Nephron progenitor cell (in vitro differentiated cells): ENCODE measurements around the gene TMEM218.

Experiments used
- DNase-seq: peaks from one replicate; pipeline ENCODE4 v3.0.0; 2021
- H3K27ac Mint-ChIP-seq: 2 replicates; pipeline ENCODE4 v1.8.0; 2021; ENCODE audit warnings: mild to moderate bottlenecking, moderate library complexity, mixed read lengths
- H3K27me3 Mint-ChIP-seq: 2 replicates; pipeline ENCODE4 v1.8.0; 2021; ENCODE audit warnings: mild to moderate bottlenecking, low read depth, mixed read lengths; ENCODE audit not compliant: poor library complexity
- H3K36me3 Mint-ChIP-seq: 2 replicates; pipeline ENCODE4 v1.8.0; 2021; ENCODE audit warnings: low read depth, mixed read lengths
- H3K4me1 Mint-ChIP-seq: 2 replicates; pipeline ENCODE4 v1.8.0; 2021; ENCODE audit warnings: mixed read lengths
- H3K4me3 Mint-ChIP-seq: 2 replicates; pipeline ENCODE4 v1.8.0; 2021; ENCODE audit warnings: mild to moderate bottlenecking, moderate library complexity, mixed read lengths
- H3K9me3 Mint-ChIP-seq: 2 replicates; pipeline ENCODE4 v1.8.0; 2021; ENCODE audit warnings: mild to moderate bottlenecking, moderate library complexity, mixed read lengths
- CTCF ChIP-seq: fragments of 200-600 bp; sonication (generic); IDR thresholded peaks from 2 replicates; pipeline ENCODE4 v1.5.0; 2021; ENCODE audit warnings: antibody characterized with exemption

Gene TMEM218

GRCh38 chr11:125074511-125075241, 36.8 kb downstream of the TMEM218 start:
- no peaks in the 10 kb centered on the region for H3K9me3 Mint-ChIP-seq
- no peak for DNase-seq
- no peak overlapping the region for H3K27ac Mint-ChIP-seq
- peaks cover 14% of the 10 kb centered on the region for H3K27me3 Mint-ChIP-seq
- peaks cover 38% of the 10 kb centered on the region for H3K4me1 Mint-ChIP-seq
- H3K4me3 Mint-ChIP-seq, result no peak overlapping the region
- H3K36me3 Mint-ChIP-seq, result no peaks in the 10 kb centered on the region
- no peak for TF ChIP-seq CTCF

- no peak overlapping the region for H3K4me3 Mint-ChIP-seq
- TF ChIP-seq CTCF, result no peak
- H3K9me3 Mint-ChIP-seq, result no peaks in the 10 kb centered on the region
- H3K27ac Mint-ChIP-seq, result no peak overlapping the region
- no peaks in the 10 kb centered on the region for H3K36me3 Mint-ChIP-seq
- peaks cover 10% of the 10 kb centered on the region for H3K27me3 Mint-ChIP-seq
- DNase-seq, result no peak
- H3K4me1 Mint-ChIP-seq, result peaks cover 44% of the 10 kb centered on the region
Measured at GRCh38 chr11:125073616-125074483, 37.6 kb downstream of the TMEM218 start.

GRCh38 chr11:125072961-125073590, 38.4 kb downstream of the TMEM218 start:
- peaks cover 10% of the 10 kb centered on the region for H3K27me3 Mint-ChIP-seq
- H3K4me3 Mint-ChIP-seq, result no peak overlapping the region
- no peak for TF ChIP-seq CTCF
- no peaks in the 10 kb centered on the region for H3K36me3 Mint-ChIP-seq
- peaks cover 44% of the 10 kb centered on the region for H3K4me1 Mint-ChIP-seq
- H3K27ac Mint-ChIP-seq, result no peak overlapping the region
- no peak for DNase-seq
- no peaks in the 10 kb centered on the region for H3K9me3 Mint-ChIP-seq

DNA sequence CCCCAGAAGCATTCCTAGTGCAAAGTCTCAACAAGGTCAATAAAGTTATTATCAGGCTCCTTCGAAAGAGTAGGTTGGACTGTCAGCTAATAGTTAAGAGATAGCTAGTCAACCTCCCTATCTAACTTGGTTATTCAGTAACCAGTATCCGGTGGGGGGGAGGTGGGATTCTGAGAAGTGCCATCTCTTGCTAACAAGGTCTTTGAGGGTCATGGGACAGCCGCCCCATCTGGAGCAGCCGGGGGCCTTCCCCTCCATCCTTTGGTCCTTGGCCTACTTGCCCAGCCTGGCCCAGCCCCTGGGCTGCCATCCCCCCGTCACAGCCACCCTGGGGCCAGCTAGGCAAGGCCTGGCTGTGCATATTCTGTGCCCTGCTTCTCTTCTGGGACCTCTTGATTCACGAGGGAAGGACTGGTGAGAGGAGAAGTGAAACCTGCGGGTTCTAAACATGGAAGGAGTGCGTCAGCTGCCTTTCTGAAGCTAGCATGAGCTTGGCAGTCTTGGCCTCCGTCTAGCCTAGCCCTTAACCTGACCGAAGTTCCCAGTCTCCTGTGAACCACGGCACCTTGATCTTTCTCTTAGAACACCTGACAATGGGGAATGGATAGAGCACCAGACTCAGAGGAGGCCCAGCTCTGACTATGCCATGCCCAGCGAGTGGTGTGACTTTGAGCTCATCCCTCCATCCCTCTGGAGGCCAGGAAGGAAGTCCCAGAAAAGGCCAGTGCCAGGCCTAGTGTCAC, 39.0 kb downstream of the TMEM218 start:
- no peak for TF ChIP-seq CTCF
- Mint-ChIP-seq H3K36me3 (no peaks in the 10 kb centered on the region), H3K4me3 (no peak overlapping the region), H3K9me3 (no peaks in the 10 kb centered on the region), H3K27me3 (peaks cover 14% of the 10 kb centered on the region), H3K4me1 (peaks cover 44% of the 10 kb centered on the region), H3K27ac (no peak overlapping the region)
- no peak for DNase-seq

- no peaks in the 10 kb centered on the region for H3K9me3 Mint-ChIP-seq
- DNase-seq, result no peak
- no peak for TF ChIP-seq CTCF
- H3K27me3 Mint-ChIP-seq, result peaks cover 18% of the 10 kb centered on the region
- no peak overlapping the region for H3K4me3 Mint-ChIP-seq
- peaks cover 44% of the 10 kb centered on the region for H3K4me1 Mint-ChIP-seq
- no peaks in the 10 kb centered on the region for H3K36me3 Mint-ChIP-seq
- H3K27ac Mint-ChIP-seq, result no peak overlapping the region
Measured at GRCh38 chr11:125071846-125072217, 39.6 kb downstream of the TMEM218 start.
